ENCODE measurements around the gene XBP1.
"Not testable (repeated sequence)": the region's sequence is repeated elsewhere in the genome, so short reads cannot be mapped to it uniquely, and the experiment has no call there.

The XBP1 gene

DNA sequence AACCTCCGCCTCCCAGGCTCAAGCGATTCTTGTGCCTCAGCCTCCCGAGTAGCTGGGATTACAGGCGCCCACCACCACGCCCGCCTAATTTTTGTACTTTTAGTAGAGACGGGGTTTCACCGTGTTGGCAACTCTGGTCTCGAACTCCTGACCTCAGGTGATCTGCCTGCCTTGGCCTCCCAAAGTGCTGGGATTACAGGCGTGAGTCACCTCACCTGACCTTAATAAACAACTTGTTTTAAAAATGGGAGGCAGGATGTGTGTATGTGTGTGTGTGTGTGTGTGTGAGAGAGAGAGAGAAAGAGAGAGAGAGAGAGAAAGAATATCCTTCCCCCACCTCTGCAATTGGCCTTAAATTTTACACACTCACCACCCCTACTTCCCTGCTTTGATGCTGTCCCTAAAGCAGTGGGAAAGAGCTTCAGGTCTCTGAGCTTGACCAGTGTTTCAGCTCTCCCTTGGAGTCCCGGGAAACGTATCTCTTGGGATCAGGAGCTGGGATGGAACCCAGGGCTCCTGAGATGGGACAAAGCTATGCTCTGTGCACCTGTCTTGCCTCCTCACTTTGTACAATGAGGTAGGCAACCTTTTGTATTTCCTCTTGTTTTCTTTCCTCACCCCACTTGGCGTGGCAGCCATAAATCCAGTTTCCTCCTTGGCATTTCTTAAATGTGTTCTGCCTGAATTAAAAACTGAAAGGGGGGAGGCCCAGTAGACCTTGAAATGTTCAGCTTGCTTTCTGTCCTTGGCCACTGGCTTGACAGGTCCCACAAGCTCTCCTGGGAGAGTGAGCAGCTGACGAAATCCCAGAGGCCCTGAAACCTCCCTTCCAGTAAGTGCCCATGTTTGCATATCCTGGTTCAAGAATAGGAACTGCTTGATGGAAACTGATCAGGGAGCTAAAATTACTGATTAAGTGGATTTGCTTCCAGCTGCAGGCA lies 17.8 kb upstream of the XBP1 start:
- no peak for DNase-seq

DNA sequence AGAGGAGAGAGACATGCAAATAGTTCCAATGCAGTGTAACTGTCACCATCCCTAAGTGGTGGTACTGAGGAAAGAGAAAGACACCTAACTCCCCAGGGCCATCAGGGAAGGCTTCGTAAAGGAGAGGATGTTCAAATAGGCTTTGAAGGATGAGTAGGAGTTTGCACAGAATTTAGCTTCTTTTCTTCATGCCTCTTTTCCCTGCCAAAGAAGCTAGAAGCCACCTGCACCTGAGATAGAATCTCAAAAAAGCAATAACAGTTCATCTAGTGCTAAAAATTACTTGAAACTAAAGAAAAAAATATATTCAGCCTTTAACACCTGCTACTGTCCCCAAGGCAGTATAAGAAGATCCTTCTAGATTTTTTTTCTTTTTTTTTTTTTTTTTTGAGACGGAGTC lies 16.7 kb upstream of the XBP1 start:
- DNase-seq, result no peak

DNA sequence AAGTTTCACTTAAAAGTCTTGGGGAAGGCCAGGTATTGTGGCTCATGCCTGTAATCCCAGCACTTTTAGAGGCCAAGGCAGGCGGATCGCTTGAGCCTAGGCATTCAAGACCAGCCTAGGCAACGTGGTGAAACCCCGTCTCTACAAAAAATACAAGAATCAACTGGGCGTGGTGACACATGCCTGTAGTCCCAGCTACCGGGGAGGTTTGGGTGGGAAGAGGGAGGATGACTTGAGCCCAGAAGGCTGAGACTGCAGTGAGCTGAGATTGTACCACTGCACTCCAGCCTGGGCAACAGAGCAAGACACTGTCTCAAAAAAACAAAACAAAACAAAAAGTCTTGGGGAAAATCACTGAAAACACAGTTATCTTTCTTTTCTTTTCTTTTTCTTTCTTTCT lies 15.4 kb upstream of the XBP1 start:
- DNase-seq, result no peak

DNA sequence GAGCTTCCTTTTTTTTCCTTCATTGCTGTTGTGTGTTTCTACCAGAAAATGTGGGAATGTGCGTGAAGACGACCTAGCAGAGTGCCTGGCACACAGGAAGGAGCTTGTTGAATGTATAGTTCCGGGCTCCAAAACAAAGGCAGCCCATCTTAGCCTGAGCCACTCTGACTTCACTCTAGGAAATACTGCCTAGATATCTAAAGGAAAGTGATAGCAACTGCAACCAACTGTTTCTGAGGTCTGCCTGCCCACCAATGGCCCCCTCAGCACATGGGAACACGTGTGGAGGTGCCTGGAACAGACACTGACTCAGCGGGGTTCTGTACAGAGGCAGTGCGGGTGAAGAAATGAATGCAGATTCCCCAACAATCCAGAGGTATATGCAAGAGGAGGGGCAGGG lies 14.7 kb upstream of the XBP1 start:
- DNase-seq, result no peak

DNA sequence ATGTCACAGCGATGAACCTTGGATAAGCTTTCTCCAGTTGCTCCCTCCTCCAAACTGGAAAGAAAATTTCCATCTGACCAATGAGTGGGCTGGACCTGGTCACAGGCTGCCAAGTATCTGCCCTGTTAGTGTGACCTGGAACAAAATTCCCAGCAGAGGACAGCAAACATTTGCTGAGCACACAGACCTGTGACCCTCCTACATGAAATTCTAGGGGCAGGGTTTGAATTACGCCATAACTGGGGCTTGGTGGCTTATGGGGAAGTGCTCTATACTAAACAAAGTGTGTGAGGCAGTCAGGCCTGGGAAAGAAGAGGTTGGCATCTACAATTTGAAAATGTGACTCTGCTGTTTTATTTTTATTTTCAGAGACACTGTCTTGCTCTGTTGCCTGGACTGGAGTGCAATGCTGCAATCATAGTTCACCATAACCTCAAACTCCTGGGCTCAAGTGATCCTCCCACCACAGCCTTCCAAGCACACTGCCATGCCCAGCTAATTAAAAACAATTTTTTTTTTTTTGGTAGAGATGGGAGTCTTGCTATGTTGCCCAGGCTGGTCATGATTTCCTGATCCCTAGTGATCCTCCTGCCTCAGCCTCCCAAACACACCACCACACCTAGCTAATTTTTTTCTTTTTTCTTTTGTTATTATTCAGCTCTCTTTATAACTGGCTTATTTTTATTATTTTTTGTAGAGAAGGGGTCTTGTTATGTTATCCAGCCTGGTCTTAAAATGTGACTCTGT lies 13.6 kb upstream of the XBP1 start:
- no peak for DNase-seq

DNA sequence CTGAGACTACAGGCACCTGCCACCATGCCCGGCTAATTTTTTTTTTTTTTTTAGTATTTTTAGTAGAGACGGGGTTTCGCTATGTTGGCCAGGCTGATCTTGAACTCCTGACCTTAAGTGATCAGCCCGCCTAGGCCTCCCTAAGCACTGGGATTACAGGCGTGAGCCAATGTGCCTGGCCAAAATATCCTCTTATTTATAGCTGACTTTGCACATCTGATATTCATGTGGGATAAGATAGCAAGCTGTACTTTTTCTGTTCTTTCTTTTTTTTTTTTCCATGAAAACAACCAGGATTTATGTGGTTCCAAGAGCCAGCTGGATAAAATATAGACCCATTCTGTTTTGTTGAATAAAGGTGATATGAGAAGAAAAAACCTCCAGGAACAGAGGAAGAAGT lies 12.1 kb upstream of the XBP1 start:
- DNase-seq, result no peak

DNA sequence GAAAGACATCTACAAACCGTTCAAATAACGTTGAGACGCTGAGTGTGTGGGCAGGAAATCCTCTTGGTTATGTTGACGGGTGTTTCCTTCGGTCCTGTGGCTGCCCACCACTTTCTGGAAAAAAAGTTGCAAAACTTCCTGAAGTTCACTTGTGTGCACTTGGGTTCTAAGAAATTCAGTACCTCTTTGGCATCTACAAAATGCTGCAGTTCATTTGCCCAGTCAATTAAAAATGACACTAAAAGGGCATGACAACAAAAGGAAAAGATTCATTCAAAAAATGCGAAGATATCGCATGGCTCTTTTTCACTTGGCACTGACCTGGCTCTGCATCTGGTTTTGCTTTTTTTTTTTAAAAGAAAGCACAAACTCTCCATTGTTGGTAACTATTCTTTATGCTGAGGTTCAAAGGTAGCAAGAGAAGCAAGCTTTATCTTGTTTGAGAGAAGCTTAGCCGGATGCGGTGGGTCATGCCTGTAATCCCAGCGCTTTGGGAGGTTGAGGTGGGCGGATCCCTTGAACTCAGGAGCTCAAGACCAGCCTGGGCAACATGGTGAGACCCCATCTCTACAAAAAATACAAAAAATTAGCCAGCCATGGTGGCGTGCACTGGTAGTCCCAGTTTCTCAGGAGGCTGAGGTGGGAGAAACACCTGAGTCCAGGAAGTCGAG lies 10.6 kb upstream of the XBP1 start:
- DNase-seq, result peak; percentile 39

DNA sequence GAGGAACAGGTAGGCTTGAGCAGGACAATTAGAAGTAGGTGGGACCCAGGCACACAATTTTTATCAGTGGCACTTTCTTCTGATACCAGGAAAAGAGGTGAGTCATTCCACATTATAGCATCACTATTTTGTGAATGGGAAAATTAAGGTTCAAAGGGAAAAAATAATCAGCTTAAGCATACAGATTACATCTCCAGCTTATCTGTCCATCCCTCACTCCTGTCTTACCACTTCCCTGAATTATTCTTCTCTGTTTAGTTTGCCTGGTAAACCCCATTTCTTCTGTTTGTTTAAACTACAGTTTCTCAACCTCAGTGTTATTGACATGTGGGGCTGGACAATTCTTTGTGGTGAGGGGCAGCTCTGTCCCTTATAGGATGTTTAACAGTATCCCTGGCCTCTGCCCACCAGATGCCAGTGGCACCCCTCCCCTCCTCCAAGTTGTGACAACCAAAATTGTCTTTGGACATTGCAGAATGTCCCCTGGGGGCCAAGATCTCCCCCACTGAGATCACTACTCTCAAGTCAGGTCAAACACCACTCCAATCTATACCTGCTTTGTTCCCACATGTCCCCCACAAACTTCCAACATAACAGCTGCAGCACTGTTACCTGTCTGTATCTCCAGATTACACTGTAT lies 8.5 kb upstream of the XBP1 start:
- no peak for DNase-seq

DNA sequence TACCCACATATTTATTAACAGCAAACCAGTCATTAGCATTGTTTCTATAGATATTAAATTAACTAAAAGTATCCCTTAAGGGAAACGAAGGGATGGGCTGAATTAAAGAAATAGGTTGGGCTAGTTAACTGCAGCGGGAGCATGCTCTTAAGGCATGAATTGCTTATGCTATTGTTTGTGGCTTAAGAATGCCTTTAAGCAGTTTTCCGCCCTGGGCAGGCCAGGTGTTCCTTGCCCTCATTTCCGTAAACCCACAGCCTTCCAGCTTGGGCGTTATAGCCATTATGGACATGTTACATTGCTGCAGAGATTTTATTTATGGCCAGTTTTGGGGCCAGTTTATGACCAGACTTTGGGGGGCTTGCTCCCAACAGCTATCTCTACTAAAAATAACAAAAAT lies 5.1 kb upstream of the XBP1 start:
- DNase-seq, result not testable (repeated sequence)

DNA sequence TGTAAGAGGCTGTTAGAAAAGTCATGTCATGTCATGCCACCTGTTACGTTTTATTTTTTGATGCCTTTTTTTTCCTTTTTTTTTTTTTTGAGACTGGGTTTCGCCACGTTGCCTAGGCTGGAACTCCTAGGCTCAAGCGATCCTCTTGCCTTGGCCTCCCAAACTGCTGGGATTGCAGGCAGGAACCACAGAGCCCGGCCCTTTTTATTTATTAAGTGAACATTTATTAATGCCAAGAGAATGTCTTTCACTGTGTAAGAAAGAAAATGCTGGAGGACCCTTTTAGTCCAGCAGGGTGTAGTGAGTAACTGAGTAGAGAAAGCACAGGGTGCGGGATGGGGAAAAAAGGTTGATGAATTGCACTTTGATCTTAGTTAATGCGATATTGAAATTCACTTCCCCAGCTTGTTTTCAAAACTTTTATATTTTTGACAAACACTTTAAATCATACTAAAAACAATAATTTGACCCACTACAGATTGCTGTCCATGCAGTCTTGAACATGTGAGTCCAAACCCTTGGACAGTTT lies 2.3 kb upstream of the XBP1 start:
- DNase-seq, result no peak

DNA sequence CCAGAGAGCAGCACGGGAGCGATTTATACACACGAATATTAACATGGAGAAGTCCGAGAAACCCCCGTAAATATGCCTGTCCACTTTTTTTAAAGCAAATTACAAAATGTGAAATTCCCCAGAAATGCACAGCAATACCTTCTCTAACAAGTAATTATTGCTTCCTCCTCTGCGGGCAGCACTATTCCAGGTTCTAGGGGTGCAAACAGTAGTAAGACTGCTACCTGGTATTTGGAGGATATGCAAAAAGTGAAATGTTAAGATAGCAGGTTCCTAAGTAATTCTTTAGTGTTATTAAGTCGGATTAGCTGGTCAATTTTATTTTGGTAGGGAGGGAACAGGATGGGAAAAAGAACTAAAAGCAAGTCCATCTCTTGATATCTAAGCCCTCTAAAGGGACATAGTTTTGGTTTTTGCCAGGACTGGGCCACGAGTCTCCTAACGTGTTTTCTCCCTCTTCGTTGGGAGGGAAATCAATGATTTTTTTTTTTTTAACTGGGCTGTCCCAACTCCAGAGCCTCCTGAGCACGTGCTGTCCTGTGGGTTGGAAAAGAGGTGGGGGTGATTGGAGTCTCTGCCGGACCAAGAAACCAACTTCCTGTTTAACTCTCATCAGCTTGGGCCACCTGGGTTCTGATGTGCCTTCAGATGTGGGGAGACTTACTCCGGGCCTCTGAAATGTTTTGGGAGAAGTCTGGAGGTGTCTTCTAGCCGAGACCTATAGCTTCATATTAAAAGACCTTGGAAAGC lies 1.7 kb upstream of the XBP1 start:
- DNase-seq, result no peak

DNA sequence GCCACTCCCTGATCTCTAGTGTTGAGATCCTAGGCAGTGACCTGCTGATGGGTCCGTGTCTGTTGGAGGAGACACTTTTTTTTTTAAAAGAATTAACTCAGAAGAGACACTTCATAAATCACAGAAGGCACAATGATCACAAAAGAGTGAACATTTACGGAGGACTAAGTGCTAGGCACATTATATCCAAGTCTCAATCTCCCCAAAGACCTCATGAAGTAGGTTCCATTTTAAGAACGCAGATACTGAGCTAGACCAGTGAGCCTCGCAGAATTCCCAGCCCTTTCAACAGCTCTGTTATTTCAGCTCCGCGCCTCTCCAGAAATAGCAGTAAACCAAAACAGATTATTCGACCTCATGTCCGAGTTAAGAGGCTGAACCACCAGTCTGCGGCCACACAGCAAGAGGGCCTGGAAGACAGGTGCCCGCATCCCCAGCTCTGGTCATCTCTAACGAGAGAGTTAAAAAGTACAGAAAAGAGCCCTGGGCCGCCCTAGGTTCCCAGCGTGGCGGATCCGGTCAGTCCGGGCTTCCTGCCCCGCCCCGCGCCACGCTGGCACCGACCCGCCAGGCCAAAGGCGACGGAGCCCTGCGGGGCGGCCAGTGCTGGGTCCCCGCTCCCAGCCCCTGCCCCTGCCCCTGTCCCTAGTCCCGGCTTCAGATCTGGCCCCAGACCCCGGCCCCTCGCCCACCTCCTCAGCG lies 612 bp downstream of the XBP1 start:
- peak; percentile 56 for DNase-seq

DNA sequence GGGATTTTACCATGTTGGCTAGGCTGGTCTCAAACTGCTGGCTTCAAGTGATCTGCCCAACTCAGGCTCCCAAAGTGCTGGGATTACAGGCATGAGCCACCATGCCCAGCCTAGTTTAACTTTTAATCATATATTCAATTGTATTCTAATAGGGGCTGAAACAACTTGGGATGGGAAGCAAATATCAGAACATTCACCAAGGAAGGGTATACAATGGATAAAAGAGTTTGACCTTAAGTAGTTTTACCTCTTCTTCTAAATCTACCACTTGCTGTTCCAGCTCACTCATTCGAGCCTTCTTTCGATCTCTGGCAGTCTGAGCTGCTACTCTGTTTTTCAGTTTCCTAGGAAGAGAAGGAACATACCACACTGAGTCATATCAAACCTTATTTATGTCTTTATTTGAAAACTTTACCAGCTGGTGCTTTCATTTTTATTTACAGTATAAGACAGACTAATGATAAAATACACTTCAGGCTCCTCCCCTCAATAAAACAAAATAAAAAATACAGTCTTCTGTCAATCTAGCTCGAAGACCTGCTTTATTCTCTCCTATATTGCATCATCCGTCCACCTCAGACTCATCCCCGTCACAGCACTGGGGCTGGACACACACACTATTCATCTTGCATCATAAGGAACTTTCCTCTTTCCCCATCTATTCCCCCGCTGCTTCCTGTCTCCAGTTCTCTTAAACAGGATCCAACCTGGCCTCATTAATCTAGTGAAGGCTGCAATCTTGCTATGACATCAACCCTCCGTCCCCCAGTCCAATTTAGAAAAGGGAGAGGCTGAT lies 1.4 kb downstream of the XBP1 start:
- peak; percentile 54 for DNase-seq

DNA sequence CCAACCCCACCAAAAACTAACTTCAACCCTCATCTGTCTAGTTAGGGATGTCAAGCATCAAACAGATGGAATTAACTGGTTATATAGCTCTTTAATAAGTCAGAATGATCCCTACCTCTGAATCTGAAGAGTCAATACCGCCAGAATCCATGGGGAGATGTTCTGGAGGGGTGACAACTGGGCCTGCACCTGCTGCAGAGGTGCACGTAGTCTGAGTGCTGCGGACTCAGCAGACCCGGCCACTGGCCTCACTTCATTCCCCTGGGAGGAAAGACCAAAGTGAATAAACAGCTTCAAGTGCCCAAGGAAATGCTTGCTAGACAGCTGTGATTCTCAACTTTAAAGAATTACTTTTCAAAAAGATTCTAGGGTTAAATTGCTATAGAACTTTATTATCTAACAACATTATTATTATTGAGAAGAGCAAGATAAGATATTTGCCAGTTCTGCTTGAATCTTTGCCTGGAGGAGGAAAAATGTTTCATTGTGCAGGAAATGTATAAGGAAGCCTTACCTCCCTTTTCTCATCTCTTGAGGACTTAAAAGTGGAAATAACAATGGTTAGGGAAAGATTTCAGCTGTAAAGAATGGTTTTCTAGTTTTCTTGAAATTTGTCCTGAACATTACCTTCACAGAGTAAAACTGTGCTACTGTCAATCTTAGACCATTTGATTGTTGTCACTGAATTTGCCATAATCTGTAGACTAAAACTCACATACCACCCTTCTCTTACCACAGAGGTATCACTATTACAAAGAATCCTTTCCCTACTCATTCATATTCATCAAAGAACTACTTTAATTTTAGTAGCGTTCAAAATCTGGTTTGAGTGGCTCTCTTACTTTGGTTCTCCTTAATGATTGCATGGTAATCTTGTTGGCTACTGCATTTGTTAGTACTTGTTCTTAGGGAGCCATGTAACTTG lies 4.2 kb downstream of the XBP1 start:
- no peak for DNase-seq

DNA sequence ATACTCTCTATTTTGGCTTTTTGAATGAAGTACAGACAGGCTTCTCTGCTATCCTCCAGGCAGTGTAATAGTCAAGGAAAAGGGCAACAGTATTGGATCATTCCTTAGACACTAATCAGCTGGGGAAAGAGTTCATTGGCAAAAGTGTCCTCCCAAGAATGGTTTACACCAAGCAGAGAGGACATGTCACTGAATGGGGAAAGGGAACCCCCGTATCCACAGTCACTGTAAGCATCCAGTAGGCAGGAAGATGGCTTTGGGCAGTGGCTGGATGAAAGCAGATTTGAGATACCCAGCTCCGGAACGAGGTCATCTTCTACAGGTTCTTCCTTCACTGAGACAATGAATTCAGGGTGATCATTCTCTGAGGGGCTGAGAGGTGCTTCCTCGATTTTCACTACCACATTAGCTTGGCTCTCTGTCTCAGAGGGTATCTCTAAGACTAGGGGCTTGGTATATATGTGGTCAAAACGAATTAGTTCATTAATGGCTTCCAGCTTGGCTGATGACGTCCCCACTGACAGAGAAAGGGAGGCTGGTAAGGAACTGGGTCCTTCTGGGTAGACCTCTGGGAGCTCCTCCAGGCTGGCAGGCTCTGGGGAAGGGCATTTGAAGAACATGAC lies 5.2 kb downstream of the XBP1 start:
- no peak for DNase-seq

DNA sequence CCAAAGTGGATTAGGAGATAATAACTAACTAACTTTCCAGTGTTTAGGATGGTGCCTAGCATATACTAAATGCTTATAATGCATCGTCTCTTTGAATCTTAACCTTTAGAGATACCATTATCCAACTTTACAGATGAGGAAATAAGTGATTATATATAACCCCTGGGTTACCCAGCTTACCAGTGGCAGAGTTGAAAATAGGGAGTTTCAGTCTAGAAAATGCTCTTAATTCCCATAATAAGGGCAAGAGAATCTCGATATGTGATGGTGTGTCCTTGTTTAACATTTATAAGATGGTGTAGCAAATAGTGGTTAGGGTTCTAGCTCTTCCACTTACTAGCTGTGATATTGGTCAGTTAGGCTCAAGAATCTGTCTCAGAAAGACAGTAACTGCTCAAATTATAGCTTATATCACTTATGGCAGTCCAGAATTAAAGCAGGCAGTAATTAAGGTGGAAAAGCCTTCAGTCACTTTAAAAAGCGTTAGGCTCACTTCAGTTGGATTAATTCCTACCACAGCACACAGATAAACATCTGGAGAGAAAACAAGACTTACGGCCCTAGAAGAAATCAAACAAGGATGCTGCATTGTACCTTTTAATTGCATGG lies 6.3 kb downstream of the XBP1 start:
- no peak for DNase-seq

DNA sequence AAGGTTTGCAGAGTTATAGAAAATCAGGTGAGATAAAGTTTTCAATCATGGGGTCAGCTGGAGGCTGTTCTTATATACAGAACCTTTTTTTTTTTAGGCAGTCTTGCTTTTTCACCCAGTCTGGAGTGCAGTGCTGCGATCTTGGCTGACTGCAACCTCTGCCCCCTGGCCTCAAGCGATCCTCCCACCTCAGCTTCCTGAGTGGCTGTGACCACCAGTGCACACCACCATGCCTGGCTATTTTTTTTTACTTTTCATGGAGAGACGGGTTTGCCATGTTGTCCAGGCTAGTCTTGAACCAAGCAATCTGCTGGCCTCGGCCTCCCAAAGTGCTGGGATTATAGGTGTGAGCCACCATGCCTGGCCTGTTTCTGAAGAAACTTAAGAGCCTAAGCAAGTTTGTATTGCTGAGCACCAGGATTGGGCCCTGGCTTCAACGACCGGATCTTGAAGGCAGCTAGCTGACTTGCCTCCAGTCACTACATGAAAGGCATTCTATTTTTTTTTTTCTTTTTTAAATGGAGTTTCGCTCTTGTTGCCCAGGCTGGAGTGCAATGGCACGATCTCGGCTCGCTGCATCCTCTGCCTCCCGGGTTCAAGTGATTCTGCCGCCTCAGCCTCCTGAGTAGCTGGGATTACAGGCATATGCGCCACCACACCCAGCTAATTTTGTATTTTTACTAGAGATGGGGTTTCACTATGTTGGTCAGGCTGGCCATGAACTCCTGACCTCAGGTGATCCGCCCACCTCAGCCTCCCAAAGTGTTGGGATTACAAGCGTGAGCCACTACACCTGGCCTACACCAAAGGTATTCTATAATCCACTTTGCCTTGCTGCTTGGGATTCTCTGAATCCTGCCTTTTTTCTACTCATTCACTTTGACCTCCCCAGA lies 7.6 kb downstream of the XBP1 start:
- DNase-seq, result no peak
